GM23338 (cell line): ENCODE results near the gene MAP4K3.

Source experiments
- CREB1 ChIP-seq: fragments of 250-450 bp; sonication (Bioruptor Pico); IDR thresholded peaks from 2 replicates; pipeline ENCODE4 v1.5.0; 2020; ENCODE audit warnings: low read depth, mild to moderate bottlenecking, moderate library complexity
- CTCF ChIP-seq, 2 experiments: fragments of 200-600 bp in 1 of 2; sonication (generic) in 1 of 2; conservative IDR thresholded peaks; 2 replicates each; pipeline versions ENCODE4 v1.5.1 to v1.6.1; 2016 to 2017; ENCODE audit warnings: antibody characterized with exemption in 2 of 2, low read depth in 2 of 2, mild to moderate bottlenecking in 2 of 2, moderate library complexity in 1 of 2
- ETS1 ChIP-seq: IDR thresholded peaks from 2 replicates; pipeline ENCODE4 v1.6.1; 2016; ENCODE audit warnings: antibody characterized with exemption
- EZH2 ChIP-seq: fragments of 200-600 bp; sonication (generic); IDR thresholded peaks from one replicate; pipeline ENCODE4 v1.8.0; 2017; ENCODE audit warnings: antibody characterized with exemption, mild to moderate bottlenecking, low read depth; ENCODE audit not compliant: unreplicated experiment
- EZH2phosphoT487 ChIP-seq: fragments of 200-600 bp; sonication (generic); IDR thresholded peaks from one replicate; pipeline ENCODE4 v1.8.1; 2018; ENCODE audit warnings: antibody characterized with exemption; ENCODE audit not compliant: unreplicated experiment
- JUNB ChIP-seq: IDR thresholded peaks from one replicate; pipeline ENCODE4 v1.6.1; 2016; ENCODE audit warnings: antibody characterized with exemption; ENCODE audit not compliant: unreplicated experiment
- POLR2AphosphoS5 ChIP-seq: IDR thresholded peaks from 2 replicates; pipeline ENCODE4 v1.6.1; 2016; ENCODE audit warnings: antibody characterized with exemption, low read depth
- REST ChIP-seq: IDR thresholded peaks from one replicate; pipeline ENCODE4 v1.6.1; 2018; ENCODE audit warnings: antibody characterized with exemption; ENCODE audit not compliant: unreplicated experiment
- ZNF331 ChIP-seq: fragments of 250-450 bp; sonication (Bioruptor Pico); IDR thresholded peaks from 2 replicates; pipeline ENCODE4 v1.5.0; 2020; ENCODE audit warnings: low read depth, mild to moderate bottlenecking, moderate library complexity
- ZNF462 ChIP-seq: fragments of 250-450 bp; sonication (Bioruptor Pico); IDR thresholded peaks from 2 replicates; pipeline ENCODE4 v1.5.0; 2020; ENCODE audit warnings: mild to moderate bottlenecking, moderate library complexity

- TF ChIP-seq POLR2AphosphoS5: no peak
- no peak for TF ChIP-seq CTCF (conservative IDR thresholded peaks at IDR 0.05; ENCODE audit: low read depth in 2 of 2)
- no peak for TF ChIP-seq EZH2
- TF ChIP-seq REST: no peak
- no peak for TF ChIP-seq EZH2phosphoT487
- TF ChIP-seq ZNF462 (CRISPR knock-in tag): no peak
- TF ChIP-seq ETS1: no peak
- no peak for TF ChIP-seq ZNF331
- no peak for TF ChIP-seq JUNB
- TF ChIP-seq CREB1 (CRISPR knock-in tag): no peak
Measured at GRCh38 chr2:39301352-39301751, 135.7 kb downstream of the MAP4K3 start.
